Measurements from ENCODE around the gene RPS28. TPM values are rescaled to one million over a fixed set of nuclear protein-coding genes. Genes with fewer than 3 reads are reported as not detected.
"Not testable (repeated sequence)": the region's sequence is repeated elsewhere in the genome, so short reads cannot be mapped to it uniquely, and the experiment has no call there.

Gene RPS28
- 100 to 1,000 TPM; 248 to 436 (median 313) TPM for total RNA-seq

DNA sequence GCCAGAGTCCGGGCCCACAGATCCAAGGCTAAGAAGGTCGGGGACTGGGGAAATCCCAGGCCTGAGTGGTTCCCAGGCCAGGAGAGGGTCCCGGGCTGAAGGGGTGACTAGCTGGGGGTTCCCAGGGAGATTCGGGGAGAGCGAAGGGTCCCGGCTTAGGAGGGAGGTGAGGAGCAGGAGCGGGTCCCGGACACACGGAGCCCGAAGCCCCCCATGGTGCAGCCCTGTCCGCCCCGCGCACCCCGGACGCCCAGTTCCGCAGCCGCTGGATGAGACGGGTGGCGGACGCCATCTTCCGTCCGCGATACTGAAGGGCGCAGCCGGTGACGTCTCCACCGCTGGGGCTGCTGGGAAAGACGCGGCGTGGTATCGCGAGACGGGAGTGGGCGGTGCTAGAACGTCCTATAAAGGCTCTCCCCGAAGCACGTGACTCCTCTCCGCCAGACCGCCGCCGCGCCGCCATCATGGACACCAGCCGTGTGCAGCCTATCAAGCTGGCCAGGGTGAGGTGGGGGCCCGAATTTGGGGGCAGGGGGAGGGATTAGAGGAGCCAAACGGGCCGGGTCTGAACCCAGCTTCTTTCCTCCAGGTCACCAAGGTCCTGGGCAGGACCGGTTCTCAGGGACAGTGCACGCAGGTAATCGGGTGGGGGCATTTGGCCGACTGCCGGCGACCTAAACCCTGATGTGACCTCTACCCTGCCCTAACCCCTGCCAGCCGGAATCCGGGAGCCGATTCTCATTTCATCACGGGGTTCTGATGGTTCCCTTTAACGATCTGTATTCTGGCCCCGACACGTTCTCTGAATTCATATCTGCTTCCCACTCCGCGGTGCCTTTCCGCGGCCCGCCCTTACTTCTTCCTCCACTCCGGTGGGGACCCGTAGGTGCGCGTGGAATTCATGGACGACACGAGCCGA lies at the start of gene RPS28, which contains the start of gene NDUFA7:
TSS of gene RPS28 (plus strand) at position 430 of the 919 bp plus-strand sequence. CDS start at position 465, 35 bp downstream.
TSS of gene NDUFA7 (minus strand) at position 309 of the 919 bp plus-strand sequence. CDS start at position 292, 17 bp downstream.
- peak within 1 kb of the TSS; percentile 88 to 99 (median 94) for H3K4me3 ChIP-seq
- peak; percentile 94 to 96 for DNase-seq
- ATAC-seq: peak; percentile 94 to 97
- intact Hi-C loops (cut with DNase I; ENCODE audit: low total_unique reads): loop anchor here (1.0 to 10.0 kb wide), 4 partner anchors 13 to 513 kb away; partner anchors contain the start of genes CD320, MBD3L1, RAB11B and ZNF558
- peaks cover 23 to 30% of the 10 kb centered on the region in 2 donors for H3K4me1 ChIP-seq
- H3K27me3 ChIP-seq: no peaks in the 10 kb centered on the region
- TF ChIP-seq, protein P1, sequence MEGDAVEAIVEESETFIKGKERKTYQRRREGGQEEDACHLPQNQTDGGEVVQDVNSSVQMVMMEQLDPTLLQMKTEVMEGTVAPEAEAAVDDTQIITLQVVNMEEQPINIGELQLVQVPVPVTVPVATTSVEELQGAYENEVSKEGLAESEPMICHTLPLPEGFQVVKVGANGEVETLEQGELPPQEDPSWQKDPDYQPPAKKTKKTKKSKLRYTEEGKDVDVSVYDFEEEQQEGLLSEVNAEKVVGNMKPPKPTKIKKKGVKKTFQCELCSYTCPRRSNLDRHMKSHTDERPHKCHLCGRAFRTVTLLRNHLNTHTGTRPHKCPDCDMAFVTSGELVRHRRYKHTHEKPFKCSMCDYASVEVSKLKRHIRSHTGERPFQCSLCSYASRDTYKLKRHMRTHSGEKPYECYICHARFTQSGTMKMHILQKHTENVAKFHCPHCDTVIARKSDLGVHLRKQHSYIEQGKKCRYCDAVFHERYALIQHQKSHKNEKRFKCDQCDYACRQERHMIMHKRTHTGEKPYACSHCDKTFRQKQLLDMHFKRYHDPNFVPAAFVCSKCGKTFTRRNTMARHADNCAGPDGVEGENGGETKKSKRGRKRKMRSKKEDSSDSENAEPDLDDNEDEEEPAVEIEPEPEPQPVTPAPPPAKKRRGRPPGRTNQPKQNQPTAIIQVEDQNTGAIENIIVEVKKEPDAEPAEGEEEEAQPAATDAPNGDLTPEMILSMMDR (IDR thresholded peaks at IDR 0.05 in 4 of 5, conservative IDR thresholded peaks at IDR 0.05 in 1 of 5): peak; percentile 27 to 61 (median 52)
- TF ChIP-seq POLR2A (IDR thresholded peaks at IDR 0.05): peak; percentile 88 to 94
- H3K27ac ChIP-seq: peak within 1 kb of the TSS; percentile 93 to 99 (median 94)
- in situ Hi-C loops (cut with MboI; ENCODE audit: low sequenced_read_pairs in 4 of 4): no loop called here
- H3K36me3 ChIP-seq: peaks cover 0 to 14% of the 10 kb centered on the region in 2 donors
- H3K9me3 ChIP-seq: no peaks in the 10 kb centered on the region

DNA sequence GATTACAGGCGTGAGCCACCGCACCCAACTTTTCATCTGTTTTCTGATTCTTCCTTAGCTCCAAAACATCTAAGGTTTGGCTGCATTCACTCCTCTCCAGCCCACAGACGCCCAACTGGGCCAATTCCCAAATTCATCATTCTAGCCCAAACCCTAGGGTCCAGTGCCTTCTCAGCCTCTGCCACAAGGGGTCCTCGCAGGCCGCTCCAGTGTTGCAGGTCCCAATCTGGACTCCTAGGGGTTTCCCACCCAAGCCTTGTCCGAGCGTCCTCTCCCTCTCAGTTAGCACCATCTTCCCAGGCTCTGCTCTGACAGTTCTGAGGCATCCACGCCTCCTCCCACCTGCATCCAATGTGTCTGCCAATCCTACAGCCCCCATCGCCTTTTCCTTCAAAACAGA lies 44.8 kb upstream of the RPS28 start:
- intact Hi-C loops (cut with DNase I; ENCODE audit: low total_unique reads); H3K36me3 ChIP-seq; ATAC-seq; H3K4me3 ChIP-seq; in situ Hi-C loops (cut with MboI; ENCODE audit: low sequenced_read_pairs in 4 of 4); H3K27ac ChIP-seq; H3K9me3 ChIP-seq; H3K4me1 ChIP-seq; DNase-seq; H3K27me3 ChIP-seq: not testable (repeated sequence)

DNA sequence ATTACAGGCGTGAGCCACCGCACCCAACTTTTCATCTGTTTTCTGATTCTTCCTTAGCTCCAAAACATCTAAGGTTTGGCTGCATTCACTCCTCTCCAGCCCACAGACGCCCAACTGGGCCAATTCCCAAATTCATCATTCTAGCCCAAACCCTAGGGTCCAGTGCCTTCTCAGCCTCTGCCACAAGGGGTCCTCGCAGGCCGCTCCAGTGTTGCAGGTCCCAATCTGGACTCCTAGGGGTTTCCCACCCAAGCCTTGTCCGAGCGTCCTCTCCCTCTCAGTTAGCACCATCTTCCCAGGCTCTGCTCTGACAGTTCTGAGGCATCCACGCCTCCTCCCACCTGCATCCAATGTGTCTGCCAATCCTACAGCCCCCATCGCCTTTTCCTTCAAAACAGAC lies 30.0 kb upstream of the RPS28 start:
- intact Hi-C loops (cut with DNase I; ENCODE audit: low total_unique reads); H3K4me1 ChIP-seq; DNase-seq; H3K4me3 ChIP-seq; H3K36me3 ChIP-seq; ATAC-seq; H3K27me3 ChIP-seq; in situ Hi-C loops (cut with MboI; ENCODE audit: low sequenced_read_pairs in 4 of 4); H3K9me3 ChIP-seq; H3K27ac ChIP-seq: not testable (repeated sequence)

DNA sequence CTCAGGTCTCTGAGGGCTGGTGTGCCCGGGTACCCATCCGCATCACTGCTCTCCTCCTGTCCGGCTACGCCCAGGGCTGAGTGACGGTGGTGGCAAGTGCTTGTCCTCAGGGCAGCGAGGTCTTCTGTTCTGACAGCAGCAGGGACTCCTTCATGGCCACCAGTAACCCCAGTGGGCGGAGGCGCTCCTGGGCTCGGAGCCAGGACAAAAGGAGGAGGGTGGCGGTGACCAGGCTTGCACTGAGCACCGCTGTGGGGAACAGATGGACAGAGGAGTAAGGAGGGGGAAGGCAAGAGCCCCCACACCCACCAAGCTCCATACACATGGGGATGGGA lies 19.0 kb upstream of the RPS28 start:
- peaks cover 5 to 7% of the 10 kb centered on the region in 2 donors for H3K4me1 ChIP-seq
- no peak overlapping the region for H3K4me3 ChIP-seq
- intact Hi-C loops (cut with DNase I; ENCODE audit: low total_unique reads) (no loop called here), in situ Hi-C loops (cut with MboI; ENCODE audit: low sequenced_read_pairs in 4 of 4) (no loop called here)
- TF ChIP-seq, protein P1 (IDR thresholded peaks at IDR 0.05 in 4 of 5, conservative IDR thresholded peaks at IDR 0.05 in 1 of 5): no peak
- no peak for TF ChIP-seq POLR2A (IDR thresholded peaks at IDR 0.05)
- H3K36me3 ChIP-seq: peaks cover 0 to 5% of the 10 kb centered on the region in 2 donors
- DNase-seq: peak in 1 of 2 donors; percentile 39
- H3K27me3 ChIP-seq: no peaks in the 10 kb centered on the region
- H3K9me3 ChIP-seq: no peaks in the 10 kb centered on the region
- no peak for ATAC-seq
- no peak overlapping the region for H3K27ac ChIP-seq

DNA sequence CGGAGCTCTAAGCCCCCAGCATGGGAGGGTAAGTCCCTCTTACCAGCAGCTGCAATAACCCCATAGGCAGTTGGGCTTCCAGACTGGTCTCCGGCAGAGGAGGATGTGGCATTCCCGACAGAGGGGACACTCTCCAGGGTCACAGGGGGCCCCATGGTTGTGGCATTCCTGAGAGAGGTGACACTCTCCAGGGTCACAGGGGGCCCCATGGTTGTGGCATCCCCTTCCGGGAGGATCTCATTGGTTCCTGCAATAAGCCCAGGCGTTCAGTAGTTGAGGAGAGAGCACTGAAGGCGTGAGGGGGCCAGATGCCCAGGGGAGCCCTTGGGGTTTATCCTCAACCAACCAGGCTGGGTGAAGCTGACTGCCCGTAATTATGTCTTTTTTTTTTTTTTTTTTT lies 18.6 kb upstream of the RPS28 start:
- intact Hi-C loops (cut with DNase I; ENCODE audit: low total_unique reads): no loop called here
- Histone ChIP-seq H3K4me3 (no peak overlapping the region), H3K36me3 (peaks cover 0 to 5% of the 10 kb centered on the region in 2 donors), H3K4me1 (peaks cover 8 to 9% of the 10 kb centered on the region in 2 donors), H3K27me3 (no peaks in the 10 kb centered on the region), H3K9me3 (no peaks in the 10 kb centered on the region), H3K27ac (no peak overlapping the region)
- TF ChIP-seq, protein P1 (IDR thresholded peaks at IDR 0.05 in 4 of 5, conservative IDR thresholded peaks at IDR 0.05 in 1 of 5): no peak
- no peak for TF ChIP-seq POLR2A (IDR thresholded peaks at IDR 0.05)
- no peak for DNase-seq
- no peak for ATAC-seq
- in situ Hi-C loops (cut with MboI; ENCODE audit: low sequenced_read_pairs in 4 of 4): no loop called here
